Right cardiac atrium (tissue), 5 donors: Measurements from ENCODE around the gene CEMIP. TPM values are rescaled to one million over a fixed set of nuclear protein-coding genes. Genes with fewer than 3 reads are reported as not detected.
A peak's percentile ranks its signal among the peaks of the same experiment; 100 is the strongest.

Experiments
- ATAC-seq, 2 donors: fragments of 200-7000 bp; cut with Tn5 transposase; one replicate each; pipeline versions ENCODE4 v1.8.0 to v1.9.1; 2020; ENCODE audit warnings: moderate library complexity in 2 of 2, mild to moderate bottlenecking in 1 of 2
- DNase-seq, 3 donors: peaks; one replicate each; pipeline ENCODE4 v3.0.0-alpha.2; 2020
- H3K27ac ChIP-seq: one replicate; pipeline ENCODE4 v1.5.1; 2013; ENCODE audit warnings: mild to moderate bottlenecking, low read length, control low read depth, moderate library complexity
- H3K27me3 ChIP-seq: one replicate; pipeline ENCODE4 v1.6.1; 2013; ENCODE audit not compliant: control insufficient read depth, insufficient read depth
- H3K4me1 ChIP-seq: one replicate; pipeline ENCODE4 v1.6.1; 2013; ENCODE audit warnings: low read length; ENCODE audit not compliant: control insufficient read depth, insufficient read depth
- H3K4me3 ChIP-seq: one replicate; pipeline ENCODE4 v1.5.1; 2013; ENCODE audit warnings: low read length, control low read depth
- H3K9me3 ChIP-seq: one replicate; pipeline ENCODE4 v1.6.1; 2013; ENCODE audit warnings: low read length; ENCODE audit not compliant: control insufficient read depth
- WGBS: extraction: QIAGEN DNeasy Blood & Tissue Kit; methylation state at CpG from one replicate; pipeline ENCODE4 v1.1.7; 2013; 5-methylcytosine and 5-hydroxymethylcytosine counted together
- intact Hi-C, 4 donors: fragments of 100-400 bp; cut with DNase I; formaldehyde crosslinking; loops; one replicate each; pipeline versions ENCODE4 v1.11.0 to v1.14.0; 2022 to 2023
- polyA plus RNA-seq: library from polyadenylated mRNA; stranded (reverse); fragments of 200-250 nt; gene quantifications from one replicate; pipeline ENCODE4 v1.2.3, GENCODE V29; 2013
- total RNA-seq, 4 donors: library from RNA; stranded (reverse); fragmentation: NEBNext Ultra II Directional; extraction: Animal tissue kit (Norgen Biotek cat#: 25700); gene quantifications; one replicate each; pipeline ENCODE4 v1.2.1, GENCODE V29; 2021
- donor health status: healthy with polysubstance abuse.
- donor health status: DM: no; HTN: yes; CAD: no.
- donor health status: DM: no; HTN: no; CAD: no.
- donor health status: DM: no; HTN: yes; CAD: no; lungs with severe emphysema.
- donor health status: DM: yes; HTN: yes; CAD: no.

The CEMIP gene
- total and polyA plus RNA-seq, 5 donors: 0.23 to 3.9 (median 2.6) TPM

GRCh38 chr15:80988148-80988796 lies 209.1 kb downstream of the CEMIP start:
- Histone ChIP-seq H3K4me3 (peak overlapping the region; percentile 57), H3K9me3 (no peaks in the 10 kb centered on the region), H3K27me3 (no peaks in the 10 kb centered on the region), H3K4me1 (peaks cover 13% of the 10 kb centered on the region), H3K27ac (no peak overlapping the region)
- ATAC-seq (no peak), DNase-seq (no peak)
- intact Hi-C loops: no loop called here
- 49% methylated on average over 8 of the region's 8 CpGs for WGBS

GRCh38 chr15:80989081-80989517 lies 209.9 kb downstream of the CEMIP start:
- Histone ChIP-seq H3K27me3 (no peaks in the 10 kb centered on the region), H3K4me1 (peaks cover 13% of the 10 kb centered on the region), H3K9me3 (no peaks in the 10 kb centered on the region), H3K4me3 (peak overlapping the region; percentile 57), H3K27ac (peak overlapping the region; percentile 83)
- DNase-seq (no peak), ATAC-seq (no peak)
- intact Hi-C loops: no loop called here
- 0% methylated on average over 7 of the region's 7 CpGs for WGBS

GRCh38 chr15:80989518-80990478 lies 210.6 kb downstream of the CEMIP start, which contains the start of gene MESD:
MESD (minus strand) TSS chr15:80989819; CDS start chr15:80989791, 28 bp downstream.
- DNase-seq (peak; percentile 98 to 100 (median 99)), ATAC-seq (peak; percentile 98 to 99)
- Histone ChIP-seq H3K4me3 (peak within 1 kb of the TSS; percentile 57), H3K27me3 (no peaks in the 10 kb centered on the region), H3K27ac (peak within 1 kb of the TSS; percentile 95), H3K4me1 (peaks cover 13% of the 10 kb centered on the region), H3K9me3 (no peaks in the 10 kb centered on the region)
- intact Hi-C loops: loop anchor here in 2 of 4 donors (10.0 kb wide), 2 partner anchors 115 to 275 kb away; no protein-coding TSS in a partner anchor
- WGBS: under 1% methylated on average over 63 of the region's 63 CpGs

- H3K4me3 ChIP-seq: no peak overlapping the region
- DNase-seq: no peak
- WGBS: 85% methylated on average over 1 of the region's 1 CpG
- peak overlapping the region; percentile 89 for H3K27ac ChIP-seq
- no peak for ATAC-seq
- H3K27me3 ChIP-seq: no peaks in the 10 kb centered on the region
- H3K9me3 ChIP-seq: no peaks in the 10 kb centered on the region
- intact Hi-C loops: loop anchor here in 2 of 4 donors (10.0 kb wide), 2 partner anchors 114 to 274 kb away; no protein-coding TSS in a partner anchor
- peaks cover 13% of the 10 kb centered on the region for H3K4me1 ChIP-seq
These were observed 211.8 kb downstream of the CEMIP start for GRCh38 chr15:80990955-80991354.

GRCh38 chr15:80991421-80991820 lies 212.3 kb downstream of the CEMIP start:
- Histone ChIP-seq H3K27me3 (no peaks in the 10 kb centered on the region), H3K9me3 (no peaks in the 10 kb centered on the region), H3K27ac (peak overlapping the region; percentile 89), H3K4me1 (peaks cover 13% of the 10 kb centered on the region), H3K4me3 (no peak overlapping the region)
- ATAC-seq: peak; percentile 48 to 57
- DNase-seq: peak; percentile 68 to 85 (median 79)
- intact Hi-C loops: loop anchor here in 2 of 4 donors (10.0 kb wide), 2 partner anchors 113 to 273 kb away; no protein-coding TSS in a partner anchor
- 49% methylated on average over 5 of the region's 5 CpGs for WGBS

- 58% methylated on average over 4 of the region's 4 CpGs for WGBS
- no peaks in the 10 kb centered on the region for H3K27me3 ChIP-seq
- H3K9me3 ChIP-seq: no peaks in the 10 kb centered on the region
- no peak for DNase-seq
- peaks cover 11% of the 10 kb centered on the region for H3K4me1 ChIP-seq
- no peak overlapping the region for H3K4me3 ChIP-seq
- intact Hi-C loops: loop anchor here in 2 of 4 donors (10.0 kb wide), 2 partner anchors 113 to 273 kb away; no protein-coding TSS in a partner anchor
- no peak overlapping the region for H3K27ac ChIP-seq
- no peak for ATAC-seq
These were observed 212.8 kb downstream of the CEMIP start for GRCh38 chr15:80992006-80992405.

- H3K4me1 ChIP-seq: peaks cover 11% of the 10 kb centered on the region
- WGBS: 91% methylated on average over 1 of the region's 1 CpG
- intact Hi-C loops: loop anchor here in 2 of 4 donors (10.0 kb wide), 2 partner anchors 112 to 272 kb away; no protein-coding TSS in a partner anchor
- no peaks in the 10 kb centered on the region for H3K9me3 ChIP-seq
- ATAC-seq: no peak
- no peak for DNase-seq
- no peak overlapping the region for H3K27ac ChIP-seq
- H3K4me3 ChIP-seq: no peak overlapping the region
- no peaks in the 10 kb centered on the region for H3K27me3 ChIP-seq
These were observed 213.3 kb downstream of the CEMIP start for GRCh38 chr15:80992441-80992840.

GRCh38 chr15:80996247-80996646 lies 217.1 kb downstream of the CEMIP start:
- H3K4me3 ChIP-seq: no peak overlapping the region
- intact Hi-C loops: loop anchor here in 2 of 4 donors (10.0 kb wide), 2 partner anchors 109 to 269 kb away; no protein-coding TSS in a partner anchor
- ATAC-seq (no peak), DNase-seq (no peak)
- H3K27ac ChIP-seq: no peak overlapping the region
- WGBS: 100% methylated on average over 1 of the region's 1 CpG
- no peaks in the 10 kb centered on the region for H3K9me3 ChIP-seq
- no peaks in the 10 kb centered on the region for H3K4me1 ChIP-seq
- no peaks in the 10 kb centered on the region for H3K27me3 ChIP-seq

GRCh38 chr15:80997692-80998091 lies 218.5 kb downstream of the CEMIP start:
- no peak overlapping the region for H3K27ac ChIP-seq
- intact Hi-C loops: loop anchor here in 2 of 4 donors (10.0 kb wide), 2 partner anchors 107 to 267 kb away; no protein-coding TSS in a partner anchor
- WGBS: 94% methylated on average over 1 of the region's 1 CpG
- no peak overlapping the region for H3K4me3 ChIP-seq
- H3K4me1 ChIP-seq: no peaks in the 10 kb centered on the region
- ATAC-seq: no peak
- DNase-seq: no peak
- no peaks in the 10 kb centered on the region for H3K27me3 ChIP-seq
- no peaks in the 10 kb centered on the region for H3K9me3 ChIP-seq

GRCh38 chr15:80998251-80998650 lies 219.1 kb downstream of the CEMIP start:
- intact Hi-C loops: loop anchor here in 2 of 4 donors (10.0 kb wide), 2 partner anchors 107 to 267 kb away; no protein-coding TSS in a partner anchor
- H3K4me3 ChIP-seq: no peak overlapping the region
- DNase-seq (no peak), ATAC-seq (no peak)
- WGBS: 79% methylated on average over 1 of the region's 1 CpG
- no peaks in the 10 kb centered on the region for H3K4me1 ChIP-seq
- no peaks in the 10 kb centered on the region for H3K27me3 ChIP-seq
- no peak overlapping the region for H3K27ac ChIP-seq
- no peaks in the 10 kb centered on the region for H3K9me3 ChIP-seq
